Activated CD4-positive, alpha-beta T cell treated with anti-CD3 and anti-CD28 coated beads for 4 hours (primary cell): ENCODE results near the gene ATP13A3.
A peak's percentile ranks its signal among the peaks of the same experiment; 100 is the strongest.

ENCODE experiments used
- DNase-seq, 2 donors: peaks; one replicate each; pipeline ENCODE4 v3.0.0-alpha.2; 2020

The ATP13A3 gene

DNA sequence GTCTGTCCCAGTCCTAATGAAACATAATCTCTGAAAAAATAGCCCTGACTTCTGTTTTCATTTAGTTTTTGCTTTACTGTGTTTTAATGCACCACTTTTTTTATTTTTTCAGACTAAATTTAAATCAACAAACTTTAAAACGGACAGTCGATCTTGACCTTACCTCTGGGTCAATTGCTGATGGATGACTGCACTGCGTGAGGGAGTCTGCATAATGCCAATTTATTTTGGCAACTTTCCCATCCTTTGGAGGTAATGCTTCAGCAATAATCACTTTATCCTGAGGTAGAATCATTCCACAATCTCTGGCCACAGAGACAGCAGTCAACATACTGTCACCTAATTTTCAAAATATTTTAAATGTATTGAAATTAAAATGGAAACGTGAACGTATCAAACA is 55.2 kb downstream of the ATP13A3 start:
- no peak for DNase-seq

DNA sequence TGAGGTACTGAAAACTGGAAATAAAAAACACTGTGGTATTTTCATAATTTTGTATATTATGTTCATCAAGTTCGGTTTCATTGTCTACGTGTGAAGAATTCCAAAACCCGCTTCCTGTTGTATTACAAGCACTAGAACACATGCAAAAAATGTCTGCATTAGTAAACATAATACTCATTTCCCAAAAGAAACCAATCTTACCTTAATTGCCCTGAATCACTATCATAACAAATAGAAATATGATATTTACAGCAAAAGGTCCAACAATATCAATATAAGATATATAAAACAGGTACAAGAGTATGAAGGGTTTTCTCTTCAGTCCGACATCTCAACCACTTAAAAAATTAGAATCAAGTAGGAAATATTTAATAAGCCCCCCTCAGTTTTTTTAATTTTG is 61.4 kb downstream of the ATP13A3 start:
- DNase-seq, result no peak

DNA sequence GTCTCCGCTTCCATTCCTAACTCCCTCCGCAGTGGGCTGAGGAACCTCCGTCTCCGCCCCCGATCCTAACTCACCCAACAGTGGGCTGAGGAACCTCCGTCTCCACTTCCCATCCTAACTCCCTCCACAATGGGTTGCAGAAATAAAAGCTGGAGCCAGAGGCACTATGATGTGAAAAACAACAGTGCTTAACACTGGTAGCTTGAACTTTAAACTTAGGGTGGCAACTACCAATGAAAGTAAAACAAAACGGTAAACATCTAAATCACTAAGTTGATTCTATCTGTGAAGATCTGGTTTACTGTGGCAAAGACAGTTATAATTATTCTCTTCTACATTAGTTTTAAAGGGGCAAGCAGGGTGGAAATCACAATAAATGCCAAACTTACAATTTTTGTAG is 61.8 kb downstream of the ATP13A3 start:
- DNase-seq, result no peak

DNA sequence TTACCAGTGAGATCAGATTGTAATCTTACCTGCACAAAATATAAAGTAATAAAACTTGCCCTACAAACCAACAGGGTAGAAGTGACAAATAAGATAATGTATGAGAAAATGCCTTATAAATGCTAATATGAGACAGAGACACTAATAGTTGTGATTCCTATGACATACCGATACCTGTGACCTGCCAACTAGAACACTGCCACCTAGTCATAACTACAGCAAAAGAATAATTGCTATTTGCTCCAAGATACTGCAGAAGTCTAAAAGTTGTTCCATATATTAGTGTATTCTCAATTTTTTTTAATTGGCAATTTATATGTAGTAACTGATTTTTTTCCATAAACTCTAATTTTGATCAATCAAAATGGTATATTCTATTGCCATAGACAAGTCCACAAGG is 62.4 kb downstream of the ATP13A3 start:
- no peak for DNase-seq

GRCh38 chr3:194423317-194423716 is 63.5 kb downstream of the ATP13A3 start:
- no peak for DNase-seq

- no peak for DNase-seq
Measured at GRCh38 chr3:194422188-194422587, 64.6 kb downstream of the ATP13A3 start.

DNA sequence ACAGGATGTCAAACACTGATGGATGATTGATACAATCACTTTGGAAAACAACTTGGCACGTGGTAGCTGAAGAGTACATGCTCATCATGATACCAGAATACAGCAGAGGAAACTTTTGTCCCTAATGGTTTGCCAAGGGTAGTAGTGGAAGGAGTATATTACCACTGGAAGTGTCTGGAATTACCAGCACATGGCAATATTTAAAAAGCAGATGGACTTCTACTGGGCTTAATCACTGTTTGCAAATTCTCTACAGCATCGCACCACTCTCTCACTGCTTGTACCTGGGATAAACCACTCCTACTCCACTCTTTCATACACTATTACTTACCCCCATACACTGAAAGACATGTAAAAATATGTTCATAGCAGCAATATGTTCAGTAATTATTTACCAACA is 68.1 kb downstream of the ATP13A3 start:
- no peak for DNase-seq

- DNase-seq, result no peak
Measured at GRCh38 chr3:194407423-194407822, 79.4 kb downstream of the ATP13A3 start.

GRCh38 chr3:194405766-194406165 is 81.0 kb downstream of the ATP13A3 start:
- no peak for DNase-seq

- DNase-seq, result peak; percentile 28 to 53
Measured at GRCh38 chr3:194404365-194405140, 82.2 kb downstream of the ATP13A3 start.

DNA sequence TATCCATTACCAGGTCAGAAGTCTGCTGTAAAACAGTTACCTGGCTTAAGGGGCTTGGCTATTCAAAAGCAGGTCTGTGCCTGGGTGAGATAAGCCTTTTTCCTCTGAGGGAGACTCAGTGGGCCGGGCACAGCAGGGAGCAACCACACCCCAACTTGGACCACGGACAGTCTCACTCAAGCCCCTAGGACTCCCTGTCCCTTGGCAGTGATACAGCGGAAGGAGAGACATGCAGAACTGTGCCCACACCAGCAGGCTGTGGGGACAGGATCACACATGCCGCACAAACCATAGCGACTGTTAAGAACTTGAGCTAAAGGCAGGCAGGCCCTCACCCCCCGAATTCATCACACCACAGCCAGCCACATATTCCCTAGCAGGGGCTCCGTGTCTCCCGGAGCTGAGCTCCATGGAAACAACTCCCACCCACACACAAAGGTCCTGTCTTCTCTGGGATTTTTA is 84.9 kb downstream of the ATP13A3 start:
- DNase-seq, result no peak

- no peak for DNase-seq
Measured at GRCh38 chr3:194401346-194401745, 85.5 kb downstream of the ATP13A3 start.

DNA sequence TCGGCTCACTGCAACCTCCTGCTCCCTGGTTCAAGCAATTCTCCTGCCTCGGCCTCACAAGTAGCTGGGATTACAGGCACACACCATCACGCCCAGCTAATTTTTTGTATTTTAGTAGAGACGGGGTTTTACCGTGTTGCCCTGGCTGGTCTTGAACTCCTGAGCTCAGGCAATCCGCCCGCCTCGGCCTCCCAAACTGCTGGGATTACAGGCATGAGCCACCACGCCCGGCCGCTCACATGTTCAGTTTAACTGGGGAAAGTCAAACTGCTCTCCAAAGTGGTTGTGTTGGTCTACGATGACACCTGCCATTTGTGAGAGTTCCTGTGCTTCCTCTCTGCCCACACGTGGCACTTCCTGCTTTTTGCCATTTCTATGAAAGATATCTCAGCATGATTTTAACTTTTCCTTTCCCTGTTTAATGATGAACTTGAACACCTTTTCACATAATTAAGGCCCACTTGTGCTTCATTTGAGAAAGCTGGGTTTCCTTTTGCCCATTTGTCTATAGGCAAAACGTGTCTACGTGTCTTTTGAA is 86.9 kb downstream of the ATP13A3 start:
- no peak for DNase-seq

GRCh38 chr3:194399166-194399565 is 87.6 kb downstream of the ATP13A3 start, which contains the start of gene GP5:
Gene GP5 (minus strand): TSS chr3:194399266. CDS start chr3:194398282, 984 bp downstream.
- no peak for DNase-seq

- DNase-seq, result peak in 1 of 2 donors; percentile 9
Measured at GRCh38 chr3:194397757-194398312, 89.0 kb downstream of the ATP13A3 start.

DNA sequence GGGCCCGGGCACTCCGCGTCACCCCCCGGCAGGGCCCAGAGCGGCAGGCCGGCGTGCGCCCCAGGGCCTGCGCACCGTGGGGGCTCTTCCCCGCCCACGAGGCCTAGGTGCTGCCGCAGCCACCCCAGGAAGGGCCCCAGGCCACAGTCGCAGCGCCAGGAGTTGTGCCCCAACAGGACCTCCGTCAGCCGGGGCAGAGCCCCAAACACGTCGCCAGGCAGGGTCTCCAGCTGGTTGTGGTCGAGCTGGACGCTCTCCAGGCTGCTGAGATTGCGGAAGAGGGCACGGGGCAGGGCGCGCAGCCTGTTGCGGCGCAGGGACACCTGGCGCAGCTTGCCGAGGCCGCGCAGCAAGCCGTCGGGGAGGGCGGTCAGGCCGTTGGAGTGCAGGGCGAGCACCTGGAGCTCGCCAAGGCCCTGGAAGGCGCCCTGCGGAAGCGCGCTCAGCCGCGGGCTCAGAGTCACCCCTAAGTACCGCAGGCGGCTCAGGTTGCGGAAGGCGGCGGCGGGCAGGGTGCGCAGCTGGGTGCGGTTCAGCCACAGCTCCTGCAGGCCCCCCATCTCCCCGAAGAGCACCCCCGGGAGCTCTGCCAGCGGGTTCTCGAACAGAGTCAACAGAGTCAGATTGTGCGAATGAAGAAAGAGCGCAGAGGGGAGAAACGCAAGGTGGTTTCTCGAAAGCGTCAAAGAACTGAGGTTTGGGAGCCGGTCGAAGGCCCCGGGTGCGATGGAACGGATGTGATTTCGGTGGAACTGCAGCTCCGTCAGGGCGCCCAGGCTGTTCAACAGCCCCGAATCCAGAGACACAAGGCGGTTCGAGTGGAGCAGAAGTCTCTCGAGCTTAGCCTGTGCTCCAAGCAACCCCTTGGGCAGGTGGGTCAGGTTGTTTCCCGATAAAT is 89.7 kb downstream of the ATP13A3 start:
- peak; percentile 21 to 22 for DNase-seq

DNA sequence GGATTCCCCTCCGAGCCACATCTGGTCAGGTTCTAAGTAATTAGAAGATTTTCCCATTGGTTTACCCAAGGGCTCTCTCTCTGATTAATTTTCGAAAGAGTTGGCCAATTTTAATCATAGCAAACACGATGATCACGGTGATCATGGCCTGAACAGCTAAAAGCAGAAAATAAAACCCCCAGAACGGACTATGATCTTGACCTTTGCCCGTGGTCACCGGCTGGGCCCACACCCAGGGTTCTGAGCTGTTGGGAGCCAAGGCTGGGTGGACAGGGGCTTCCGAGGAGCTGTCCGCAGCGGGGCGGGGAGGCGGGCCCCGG is 90.3 kb downstream of the ATP13A3 start:
- DNase-seq, result no peak

DNA sequence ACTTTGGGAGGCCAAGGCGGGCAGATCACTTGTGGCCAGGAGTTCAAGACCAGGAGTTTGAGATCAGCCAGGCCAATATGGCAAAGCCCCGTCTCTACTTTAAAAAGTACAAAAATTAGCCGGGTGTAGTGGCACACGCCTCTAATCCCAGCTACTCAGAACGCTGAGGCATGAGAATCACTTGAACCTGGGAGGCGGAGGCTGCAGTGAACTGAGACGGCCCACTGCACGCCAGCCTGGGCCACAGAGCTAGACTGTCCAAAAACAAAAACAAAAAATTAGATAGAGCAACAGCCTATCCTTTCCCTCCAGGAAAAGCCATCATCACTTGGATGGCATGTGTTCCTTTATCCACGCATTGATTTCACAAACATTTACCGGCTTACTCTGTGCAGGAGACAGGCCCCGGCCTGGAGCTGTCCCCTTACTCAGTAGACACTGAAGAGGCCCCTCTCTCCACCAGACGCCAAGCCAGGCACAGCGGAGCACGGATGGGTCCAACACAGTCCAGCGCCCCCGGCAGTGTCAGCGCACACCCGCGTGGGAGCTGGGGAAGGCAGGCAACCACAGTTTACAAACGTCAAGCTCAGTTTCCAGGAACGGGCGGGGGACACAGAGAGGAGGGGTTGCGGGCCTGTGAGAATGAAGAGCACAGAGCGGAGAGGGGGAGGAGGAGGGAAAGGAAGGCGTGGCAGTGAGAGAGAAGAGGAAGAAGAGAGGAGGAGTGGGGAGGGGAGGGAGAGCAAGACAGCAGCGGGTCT is 90.8 kb downstream of the ATP13A3 start:
- DNase-seq, result peak; percentile 72 to 75

DNA sequence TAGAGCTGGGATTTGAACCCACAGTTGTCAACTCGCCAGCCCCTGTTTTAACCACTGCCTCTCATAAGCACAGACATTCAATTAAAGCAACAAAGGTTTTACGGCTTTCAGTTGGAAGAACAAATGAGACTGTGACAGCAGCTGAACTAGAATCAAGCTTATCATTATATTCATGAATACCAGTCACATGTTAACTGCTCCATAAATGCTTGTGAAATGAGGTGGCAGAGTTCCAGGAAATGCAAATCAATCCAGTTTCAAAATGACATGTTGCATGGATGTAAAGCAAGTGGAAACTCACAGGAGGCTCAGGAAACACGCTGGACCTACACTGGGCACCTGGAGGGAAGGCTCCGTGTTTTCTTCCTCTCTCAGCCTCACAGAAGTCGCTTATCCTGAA is 91.6 kb downstream of the ATP13A3 start:
- no peak for DNase-seq

- DNase-seq, result no peak
Measured at GRCh38 chr3:194392576-194392975, 94.2 kb downstream of the ATP13A3 start.

DNA sequence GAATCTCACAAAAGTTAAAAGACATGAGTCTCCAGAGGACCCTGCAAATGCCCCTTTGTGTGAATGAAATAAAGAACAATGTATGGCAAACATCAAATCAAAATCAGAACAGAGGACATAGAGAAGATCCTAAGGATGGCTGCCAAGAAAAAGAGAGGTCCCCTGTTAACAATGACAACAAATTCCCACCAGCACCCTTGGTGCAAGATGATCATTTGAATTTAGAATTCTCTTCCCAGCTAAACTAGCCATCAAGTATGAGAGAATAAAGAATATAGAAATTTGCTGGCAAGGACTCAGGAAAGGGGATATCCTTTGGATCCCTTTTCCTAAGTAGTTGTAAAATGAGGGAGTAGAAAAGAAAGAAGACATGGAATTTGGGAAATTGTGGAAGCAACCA is 96.0 kb downstream of the ATP13A3 start:
- DNase-seq, result no peak

- DNase-seq, result no peak
Measured at GRCh38 chr3:194389269-194389668, 97.5 kb downstream of the ATP13A3 start.
